Skeletal muscle tissue (tissue), 4 donors: ENCODE results near the gene ACRBP. TPM values are rescaled to one million over a fixed set of nuclear protein-coding genes. Genes with fewer than 3 reads are reported as not detected.

Experiments used
- H3K27ac ChIP-seq: one replicate; pipeline ENCODE4 v1.7.0; 2013; ENCODE audit warnings: mild to moderate bottlenecking, low read depth, low read length, inconsistent platforms
- H3K27me3 ChIP-seq, 3 donors: one replicate each; pipeline ENCODE4 v1.7.0; 2013; ENCODE audit warnings: low read length in 3 of 3; ENCODE audit not compliant: control insufficient read depth in 3 of 3, insufficient read depth in 3 of 3
- H3K36me3 ChIP-seq, 3 donors: one replicate each; pipeline ENCODE4 v1.7.0; 2013; ENCODE audit warnings: low read length in 3 of 3; ENCODE audit not compliant: control insufficient read depth in 3 of 3, insufficient read depth in 3 of 3
- H3K4me1 ChIP-seq, 3 donors: one replicate each; pipeline ENCODE4 v1.7.0; 2013; ENCODE audit warnings: low read length in 3 of 3, mild to moderate bottlenecking in 3 of 3; ENCODE audit not compliant: control insufficient read depth in 3 of 3, insufficient read depth in 3 of 3
- H3K4me3 ChIP-seq, 3 donors: one replicate each; pipeline ENCODE4 v1.7.0; 2013; ENCODE audit warnings: low read length in 3 of 3
- H3K9ac ChIP-seq, 3 donors: one replicate each; pipeline ENCODE4 v1.7.0; 2013; ENCODE audit warnings: low read length in 3 of 3, mild to moderate bottlenecking in 3 of 3, moderate library complexity in 2 of 3, low read depth in 1 of 3
- H3K9me3 ChIP-seq, 3 donors: one replicate each; pipeline ENCODE4 v1.7.0; 2013; ENCODE audit warnings: low read length in 3 of 3; ENCODE audit not compliant: control insufficient read depth in 3 of 3
- total RNA-seq: library from RNA; depleted of rRNA; stranded (reverse); fragments of >200 nt; gene quantifications from one replicate; pipeline ENCODE4 v1.2.3, GENCODE V29; 2014
- donor health status: Osteomylitis.

ACRBP gene
- total RNA-seq, 1 donor from 2014 or later: 1.0 TPM

DNA sequence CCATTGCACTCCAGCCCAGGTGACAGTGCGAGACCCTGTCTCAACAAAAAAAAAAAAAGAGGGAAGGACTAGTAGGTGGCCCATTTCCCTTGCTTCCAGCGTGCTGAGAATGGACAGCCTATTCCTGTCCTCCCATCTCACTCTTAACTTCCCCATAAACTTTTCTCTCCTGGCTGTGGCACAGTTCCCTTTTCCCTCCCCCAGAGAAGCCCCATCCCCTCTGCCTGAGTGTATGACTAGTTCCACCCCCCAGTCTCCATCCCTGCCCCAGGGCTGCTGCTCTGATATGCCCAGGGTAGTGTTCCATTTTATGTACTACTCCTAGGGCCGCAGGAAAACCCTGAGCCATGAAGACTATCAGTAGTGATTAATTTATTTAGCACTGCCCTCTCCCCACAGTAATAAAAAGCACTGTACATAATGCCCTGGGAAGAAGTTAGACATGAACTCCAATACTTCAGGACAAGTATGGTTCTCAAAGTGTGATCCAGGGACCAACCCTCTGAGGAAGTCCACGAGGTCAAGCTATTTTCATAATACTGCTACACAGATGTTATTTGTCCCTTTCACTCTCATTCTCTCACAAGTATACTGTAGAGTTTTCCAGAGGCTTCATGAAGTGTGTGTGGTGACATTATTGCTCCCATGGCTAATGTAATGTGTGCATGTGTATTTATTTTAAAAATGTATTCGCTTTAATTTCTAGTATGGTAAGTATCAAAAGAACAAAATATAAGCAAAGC, 28.6 kb downstream of the ACRBP start:
- Histone ChIP-seq H3K9ac (no peak overlapping the region), H3K27ac (no peak overlapping the region), H3K4me1 (peaks cover 6 to 16% (median 12%) of the 10 kb centered on the region in 3 donors), H3K9me3 (no peaks in the 10 kb centered on the region), H3K36me3 (no peaks in the 10 kb centered on the region), H3K4me3 (no peak overlapping the region), H3K27me3 (peaks cover 16 to 19% (median 16%) of the 10 kb centered on the region in 3 donors)

DNA sequence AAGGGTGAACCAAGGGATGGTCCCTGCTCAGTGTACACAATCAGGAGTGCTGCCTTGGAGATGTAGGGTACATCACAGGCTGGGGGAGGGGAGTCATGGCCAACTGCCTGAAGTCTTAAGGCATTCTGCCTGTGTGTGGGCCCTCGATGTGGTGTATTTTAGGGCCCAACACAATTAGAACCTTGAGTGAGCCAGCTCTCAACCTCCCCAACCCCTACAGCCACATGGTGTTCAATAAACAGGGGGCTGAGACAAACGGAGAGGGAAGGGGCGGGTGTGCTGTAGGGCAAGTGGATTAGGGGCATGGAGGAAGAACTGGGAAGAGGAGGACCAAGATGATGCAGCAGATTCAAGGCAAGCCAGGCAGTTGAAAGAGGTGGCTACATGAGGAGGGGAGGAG, 31.4 kb downstream of the ACRBP start:
- Histone ChIP-seq H3K36me3 (no peaks in the 10 kb centered on the region), H3K9me3 (no peaks in the 10 kb centered on the region), H3K27me3 (peaks cover 11 to 13% (median 11%) of the 10 kb centered on the region in 3 donors), H3K9ac (no peak overlapping the region), H3K27ac (no peak overlapping the region), H3K4me1 (peaks cover 20 to 30% (median 25%) of the 10 kb centered on the region in 3 donors), H3K4me3 (no peak overlapping the region)

DNA sequence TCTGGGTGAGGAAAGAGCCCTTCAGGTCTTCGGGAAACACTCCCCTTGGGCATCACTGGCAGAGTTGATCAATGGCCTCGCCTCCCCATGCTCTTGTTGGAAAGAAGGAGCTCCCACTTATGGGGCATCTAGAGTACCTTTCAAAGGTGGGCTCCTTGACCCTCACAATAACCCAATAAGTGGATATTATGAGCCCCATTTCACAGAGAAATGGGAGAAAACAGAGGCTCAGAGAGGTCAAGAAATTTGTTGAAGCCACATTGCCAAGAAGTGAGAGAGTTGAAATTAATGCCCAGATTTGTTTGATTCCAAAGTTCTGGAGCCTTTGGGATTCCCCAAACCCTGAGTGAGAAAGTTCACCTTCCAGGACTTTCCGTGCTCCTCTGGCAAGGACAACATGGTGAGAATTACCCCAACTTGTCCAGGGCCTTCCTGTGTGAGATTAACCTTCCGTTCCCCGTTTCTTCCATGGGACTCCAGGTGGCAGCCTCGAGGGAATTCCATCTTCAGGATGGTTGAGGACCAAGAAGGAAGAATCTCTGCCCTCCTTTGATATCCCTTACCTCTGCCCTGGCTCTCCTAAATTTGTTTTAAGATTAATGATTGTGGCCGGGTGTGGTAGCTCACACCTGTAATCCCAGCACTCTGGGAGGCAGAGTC, 32.6 kb downstream of the ACRBP start:
- peaks cover 0 to 1% (median 0%) of the 10 kb centered on the region in 3 donors for H3K27me3 ChIP-seq
- H3K4me3 ChIP-seq: no peak overlapping the region
- H3K9ac ChIP-seq: peak overlapping the region; percentile 23 to 71 (median 27)
- no peaks in the 10 kb centered on the region for H3K36me3 ChIP-seq
- no peaks in the 10 kb centered on the region for H3K9me3 ChIP-seq
- peak overlapping the region; percentile 88 for H3K27ac ChIP-seq
- H3K4me1 ChIP-seq: peaks cover 17 to 25% (median 24%) of the 10 kb centered on the region in 3 donors

DNA sequence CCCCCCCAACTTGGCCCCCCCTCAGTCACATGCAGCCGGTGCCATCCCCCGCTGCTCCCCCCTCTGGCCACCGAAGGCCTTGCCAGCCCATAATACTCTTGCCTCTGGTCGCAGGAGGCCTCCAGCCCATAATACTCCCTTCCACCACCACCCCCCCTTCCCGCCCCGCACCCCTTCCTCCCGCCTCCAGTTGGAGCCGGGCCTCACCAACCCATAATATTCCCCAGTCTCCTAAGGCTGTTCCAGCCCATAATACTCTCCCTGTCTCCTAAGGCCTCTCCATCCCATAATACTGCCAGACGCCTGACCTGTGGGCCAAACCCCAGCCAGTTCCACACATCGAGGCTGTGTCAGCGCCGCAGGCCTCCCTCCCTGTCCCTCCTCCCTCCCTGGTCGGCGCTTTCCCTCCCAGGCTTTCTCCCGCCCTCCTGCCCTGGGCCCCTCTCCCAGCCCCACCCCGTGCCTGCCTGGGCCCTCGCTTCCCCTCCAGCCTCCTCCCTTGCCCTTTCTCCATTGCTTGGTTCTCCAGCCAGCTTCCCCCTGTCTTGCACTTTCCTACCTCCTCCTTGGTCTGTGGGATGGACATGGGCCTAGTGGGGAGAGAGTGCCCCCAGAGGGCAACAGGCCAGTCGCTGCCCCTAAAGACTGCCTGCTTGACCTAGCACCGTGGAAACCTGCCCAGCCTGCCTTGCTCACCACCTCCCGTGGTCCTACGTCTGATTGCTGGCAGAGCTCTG, 33.3 kb downstream of the ACRBP start:
- H3K4me1 ChIP-seq: peaks cover 17 to 25% (median 24%) of the 10 kb centered on the region in 3 donors
- H3K9ac ChIP-seq: peak overlapping the region; percentile 23 to 71 (median 27)
- no peaks in the 10 kb centered on the region for H3K36me3 ChIP-seq
- H3K27ac ChIP-seq: peak overlapping the region; percentile 88
- H3K27me3 ChIP-seq: no peaks in the 10 kb centered on the region
- no peak overlapping the region for H3K4me3 ChIP-seq
- no peaks in the 10 kb centered on the region for H3K9me3 ChIP-seq

DNA sequence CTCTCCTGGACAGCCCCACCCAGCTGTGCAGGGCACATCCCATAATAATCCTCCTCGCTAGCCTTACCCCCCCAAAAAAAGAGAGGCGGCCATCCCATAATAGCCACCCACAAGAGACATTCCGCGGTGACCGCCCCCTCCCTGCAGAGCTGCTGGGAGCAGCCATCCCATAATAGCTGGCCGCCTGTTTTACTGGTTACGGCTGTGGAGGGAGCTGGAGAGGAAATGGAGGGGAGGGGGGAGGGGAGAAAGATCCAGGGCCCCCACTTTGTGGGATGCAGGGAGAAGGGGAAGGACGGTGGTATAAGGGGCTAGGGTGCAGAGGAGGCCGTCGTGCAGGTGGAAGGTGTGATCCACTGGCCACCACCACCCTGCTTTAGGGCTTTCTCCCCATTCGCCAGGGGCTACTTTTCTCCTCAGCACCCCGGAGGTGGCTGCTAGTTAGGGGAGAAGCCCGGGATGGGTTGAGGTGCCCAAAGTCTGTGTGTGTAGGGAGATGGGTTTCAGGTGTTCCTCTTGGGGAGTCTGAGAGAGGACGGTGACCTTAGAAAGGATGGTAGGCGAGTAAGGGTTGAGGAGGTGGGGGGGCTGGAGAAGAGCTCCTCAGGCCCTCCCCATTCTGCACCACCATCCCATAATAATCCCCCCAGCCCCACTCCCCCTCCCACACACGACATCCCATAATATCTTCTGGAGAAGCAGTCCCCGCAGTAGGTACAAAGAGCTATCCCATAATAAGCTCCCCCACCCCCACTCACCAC, 34.0 kb downstream of the ACRBP start:
- Histone ChIP-seq H3K36me3 (no peaks in the 10 kb centered on the region), H3K9ac (peak overlapping the region in 2 of 3 donors; percentile 52 to 56), H3K9me3 (no peaks in the 10 kb centered on the region), H3K4me3 (peak overlapping the region; percentile 30 to 50 (median 49)), H3K27ac (peak overlapping the region; percentile 79), H3K27me3 (no peaks in the 10 kb centered on the region), H3K4me1 (peaks cover 17 to 25% (median 24%) of the 10 kb centered on the region in 3 donors)

DNA sequence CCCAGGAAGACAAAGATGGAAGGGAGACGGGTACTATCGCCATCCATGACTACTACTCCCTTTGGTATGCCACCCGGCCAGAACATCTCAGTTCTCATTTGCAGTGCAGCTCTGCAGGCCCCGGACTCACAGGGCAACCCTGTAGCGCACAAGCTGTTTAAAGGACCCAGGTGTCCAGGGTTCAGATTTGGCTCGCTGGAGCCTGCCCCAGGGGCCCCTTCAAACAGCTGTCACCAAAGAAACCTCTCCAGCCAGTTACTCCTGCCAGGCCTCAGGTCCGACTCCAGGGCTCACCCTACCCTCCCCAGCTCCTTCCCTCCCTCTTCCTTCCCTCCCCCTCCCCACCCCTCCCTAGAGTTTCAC, 34.6 kb downstream of the ACRBP start:
- no peaks in the 10 kb centered on the region for H3K9me3 ChIP-seq
- H3K4me1 ChIP-seq: peaks cover 14 to 24% (median 23%) of the 10 kb centered on the region in 3 donors
- H3K36me3 ChIP-seq: no peaks in the 10 kb centered on the region
- no peaks in the 10 kb centered on the region for H3K27me3 ChIP-seq
- no peak overlapping the region for H3K9ac ChIP-seq
- H3K27ac ChIP-seq: peak overlapping the region; percentile 79
- no peak overlapping the region for H3K4me3 ChIP-seq

DNA sequence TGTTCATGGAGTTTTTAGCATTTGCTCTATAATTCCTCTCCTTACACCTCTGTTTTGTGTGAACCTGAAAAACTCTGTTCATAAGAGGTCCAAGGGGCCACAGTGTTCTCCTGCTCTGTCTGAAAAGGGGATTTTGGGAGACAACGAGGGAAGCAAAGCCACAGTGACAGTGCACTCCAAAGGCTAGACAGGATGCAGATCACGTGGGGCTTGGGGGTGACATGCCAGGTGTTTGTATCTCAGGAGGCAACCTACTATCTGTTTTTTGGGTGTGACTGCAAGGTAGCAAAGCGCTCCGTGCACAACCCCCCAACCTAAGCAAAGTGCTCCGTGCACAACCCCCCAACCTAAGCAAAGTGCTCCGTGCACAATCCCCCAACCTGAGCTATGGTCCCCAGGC, 35.0 kb downstream of the ACRBP start:
- no peak overlapping the region for H3K9ac ChIP-seq
- no peak overlapping the region for H3K4me3 ChIP-seq
- H3K36me3 ChIP-seq: no peaks in the 10 kb centered on the region
- peak overlapping the region; percentile 79 for H3K27ac ChIP-seq
- no peaks in the 10 kb centered on the region for H3K27me3 ChIP-seq
- no peaks in the 10 kb centered on the region for H3K9me3 ChIP-seq
- H3K4me1 ChIP-seq: peaks cover 14 to 26% (median 25%) of the 10 kb centered on the region in 3 donors

DNA sequence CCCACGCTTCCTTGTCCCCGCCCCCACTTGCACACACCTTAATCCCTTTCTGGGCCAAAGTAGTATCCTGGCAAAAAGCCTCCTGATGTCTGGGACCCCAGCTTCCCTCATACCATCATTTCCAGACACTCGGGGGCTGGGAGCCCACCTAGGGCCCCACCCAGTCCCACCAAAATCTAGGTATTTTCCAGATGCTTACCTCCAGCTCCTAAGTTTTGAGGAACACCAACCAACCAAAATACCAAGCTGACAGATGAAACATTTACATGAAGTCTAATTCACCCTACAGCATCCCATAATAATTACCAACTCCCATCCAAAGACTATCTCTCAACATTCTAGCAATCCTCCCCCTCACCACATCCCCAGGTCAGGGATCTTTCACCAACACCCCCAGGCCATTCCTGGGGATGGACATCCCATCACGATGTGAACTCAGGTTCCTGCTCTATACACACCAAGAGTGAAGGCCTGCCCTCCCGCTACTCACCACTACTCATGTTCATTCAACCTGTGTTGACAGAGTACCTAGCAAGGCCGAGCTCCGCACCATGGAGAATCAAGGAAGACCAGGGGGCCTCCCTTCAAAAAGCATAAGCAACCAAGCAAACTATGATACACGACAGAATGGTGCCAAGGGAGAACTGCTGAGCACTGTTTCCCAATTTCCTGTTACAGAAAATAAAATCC, 38.5 kb downstream of the ACRBP start:
- no peaks in the 10 kb centered on the region for H3K9me3 ChIP-seq
- H3K4me3 ChIP-seq: no peak overlapping the region
- peak overlapping the region; percentile 90 for H3K27ac ChIP-seq
- peaks cover 0 to 10% (median 8%) of the 10 kb centered on the region in 3 donors for H3K36me3 ChIP-seq
- no peaks in the 10 kb centered on the region for H3K27me3 ChIP-seq
- peaks cover 36 to 44% (median 43%) of the 10 kb centered on the region in 3 donors for H3K4me1 ChIP-seq
- no peak overlapping the region for H3K9ac ChIP-seq
